Iris pigment epithelial cell (primary cell): ENCODE results near the gene CCDC112.

Source experiments
- DNase-seq: peaks from one replicate; pipeline ENCODE4 v3.0.0-alpha.2; 2011; ENCODE audit warnings: low read depth

Gene CCDC112

GRCh38 chr5:115317320-115317719 lies 20.9 kb upstream of the CCDC112 start:
- DNase-seq: no peak

- DNase-seq: no peak
Measured at GRCh38 chr5:115313632-115314031, 17.2 kb upstream of the CCDC112 start.

GRCh38 chr5:115313052-115313451 lies 16.6 kb upstream of the CCDC112 start:
- DNase-seq: no peak

GRCh38 chr5:115309751-115310370 lies 13.4 kb upstream of the CCDC112 start:
- DNase-seq: peak; percentile 53

- DNase-seq: no peak
Measured at GRCh38 chr5:115308815-115309214, 12.4 kb upstream of the CCDC112 start.

- DNase-seq: no peak
Measured at GRCh38 chr5:115306011-115306536, 9.6 kb upstream of the CCDC112 start.

GRCh38 chr5:115304496-115304895 lies 8.0 kb upstream of the CCDC112 start:
- no peak for DNase-seq

- no peak for DNase-seq
Measured at GRCh38 chr5:115298811-115299210, 2.4 kb upstream of the CCDC112 start.

GRCh38 chr5:115297031-115297430 lies 577 bp upstream of the CCDC112 start:
- peak; percentile 16 for DNase-seq

- DNase-seq: peak; percentile 3
Measured at GRCh38 chr5:115295777-115296123, 704 bp downstream of the CCDC112 start.

GRCh38 chr5:115291397-115291796 lies 5.1 kb downstream of the CCDC112 start:
- DNase-seq: no peak

- no peak for DNase-seq
Measured at GRCh38 chr5:115289104-115289503, 7.3 kb downstream of the CCDC112 start.

- DNase-seq: no peak
Measured at GRCh38 chr5:115284021-115284420, 12.4 kb downstream of the CCDC112 start.

- no peak for DNase-seq
Measured at GRCh38 chr5:115282131-115282530, 14.3 kb downstream of the CCDC112 start.

GRCh38 chr5:115274584-115274983 lies 21.9 kb downstream of the CCDC112 start:
- no peak for DNase-seq

- no peak for DNase-seq
Measured at GRCh38 chr5:115272297-115272958, 24.0 kb downstream of the CCDC112 start.

- no peak for DNase-seq
Measured at GRCh38 chr5:115271295-115272050, 25.0 kb downstream of the CCDC112 start.

- DNase-seq: peak; percentile 63
Measured at GRCh38 chr5:115267617-115268016, 28.8 kb downstream of the CCDC112 start.

GRCh38 chr5:115265220-115265619 lies 31.2 kb downstream of the CCDC112 start:
- DNase-seq: no peak

- DNase-seq: no peak
Measured at GRCh38 chr5:115264786-115265185, 31.7 kb downstream of the CCDC112 start.

- DNase-seq: no peak
Measured at GRCh38 chr5:115263078-115263380, 33.4 kb downstream of the CCDC112 start.

GRCh38 chr5:115262321-115263077 lies 34.0 kb downstream of the CCDC112 start, which contains the start of gene PGGT1B:
Gene PGGT1B (minus strand): TSS chr5:115262877. CDS start chr5:115262851, 26 bp downstream.
- peak; percentile 73 for DNase-seq

GRCh38 chr5:115262011-115262320 lies 34.5 kb downstream of the CCDC112 start:
- DNase-seq: peak; percentile 43
